Right atrium auricular region (tissue), 2 donors: ENCODE results near the gene ZIC2. TPM values are rescaled to one million over a fixed set of nuclear protein-coding genes. Genes with fewer than 3 reads are reported as not detected.

Experiments
- DNase-seq: peaks from one replicate; pipeline ENCODE4 v3.0.0-alpha.2; 2019; ENCODE audit warnings: low spot score
- H3K27ac ChIP-seq, 2 donors: fragments of 200-600 bp; sonication (generic); 1 replicate in 1 of 2; 2 replicates in 1 of 2; pipeline ENCODE4 v1.5.1; 2016 to 2019
- H3K27me3 ChIP-seq, 2 donors: fragments of 200-600 bp; sonication (generic); one replicate each; pipeline versions ENCODE4 v1.5.1 to v1.6.0; 2017 to 2019
- H3K36me3 ChIP-seq: fragments of 200-600 bp; sonication (generic); one replicate; pipeline ENCODE4 v1.5.1; 2016
- H3K4me1 ChIP-seq, 2 donors: fragments of 200-600 bp; sonication (generic); one replicate each; pipeline versions ENCODE4 v1.5.1 to v1.6.0; 2017 to 2019
- H3K4me3 ChIP-seq, 2 donors: fragments of 200-600 bp; sonication (generic); 1 replicate in 1 of 2; 2 replicates in 1 of 2; pipeline ENCODE4 v1.5.1; 2017 to 2019; ENCODE audit warnings: mild to moderate bottlenecking in 1 of 2, moderate library complexity in 1 of 2
- H3K9me3 ChIP-seq, 2 donors: fragments of 200-600 bp; sonication (generic); one replicate each; pipeline ENCODE4 v1.5.1; 2019
- total RNA-seq, 2 donors: library from RNA; depleted of rRNA; stranded (reverse); fragments of >200 nt; gene quantifications; one replicate each; pipeline ENCODE4 v1.1.0, GENCODE V29; 2016
- TF ChIP-seq, protein P1 (sequence below), 2 donors: fragments of 200-600 bp; sonication (generic); IDR thresholded peaks; one replicate each; pipeline ENCODE4 v1.5.1; 2019; ENCODE audit warnings: antibody characterized with exemption in 2 of 2

ZIC2 gene
- total RNA-seq, 2 donors from 2014 or later, result 0.08 TPM; not detected in 1

DNA sequence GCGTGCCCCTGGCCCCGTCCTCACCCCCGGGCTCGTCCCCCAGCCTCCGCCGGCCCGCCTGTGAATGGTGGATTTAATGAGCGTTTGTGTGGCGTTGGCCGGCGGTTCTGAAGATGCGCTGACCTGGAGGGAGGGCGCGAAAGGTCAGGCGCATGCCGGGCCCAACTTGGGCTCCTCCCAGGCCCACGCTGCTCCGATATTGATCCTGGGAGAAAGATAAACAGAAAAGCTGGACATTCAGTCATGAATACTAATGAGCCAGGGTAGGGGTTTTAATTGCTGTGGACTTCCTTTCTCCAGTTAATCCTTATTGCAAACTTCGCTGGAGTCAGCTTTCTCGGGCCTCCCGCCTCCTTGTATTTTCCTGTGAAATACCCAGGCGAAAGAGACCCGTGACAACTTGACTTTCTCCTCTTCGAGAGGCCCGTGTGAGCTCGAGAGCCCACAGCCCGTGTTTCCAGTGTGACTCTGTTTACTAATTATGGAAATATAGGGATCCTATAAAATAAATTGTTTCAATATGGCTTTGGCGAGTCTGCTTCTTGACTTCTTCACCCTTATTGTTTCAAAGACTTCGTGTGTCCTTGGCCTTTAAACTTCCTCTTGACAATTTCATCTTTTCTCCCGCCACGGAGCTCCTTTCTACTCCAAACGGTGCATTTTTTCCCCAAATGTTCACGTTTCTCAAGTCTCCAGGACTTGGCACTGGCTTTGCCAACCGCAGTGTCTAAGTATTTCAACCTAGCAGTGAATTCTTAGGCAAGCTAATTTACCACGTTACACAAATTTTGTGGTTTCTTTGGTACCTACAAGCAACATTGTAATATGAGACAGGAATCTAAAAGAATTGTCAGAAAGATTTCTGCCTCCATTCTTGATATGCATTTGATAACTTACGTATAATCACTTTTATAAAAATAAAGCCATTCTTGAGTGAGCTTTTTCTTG is 10.5 kb downstream of the ZIC2 start:
- peak; percentile 47 for DNase-seq
- Histone ChIP-seq H3K27ac (no peak overlapping the region), H3K9me3 (peaks cover 0 to 11% of the 10 kb centered on the region in 2 donors), H3K27me3 (peaks cover 79 to 92% of the 10 kb centered on the region in 2 donors), H3K4me1 (peaks cover 0 to 25% of the 10 kb centered on the region in 2 donors), H3K4me3 (no peak overlapping the region), H3K36me3 (no peaks in the 10 kb centered on the region)
- TF ChIP-seq, protein P1, sequence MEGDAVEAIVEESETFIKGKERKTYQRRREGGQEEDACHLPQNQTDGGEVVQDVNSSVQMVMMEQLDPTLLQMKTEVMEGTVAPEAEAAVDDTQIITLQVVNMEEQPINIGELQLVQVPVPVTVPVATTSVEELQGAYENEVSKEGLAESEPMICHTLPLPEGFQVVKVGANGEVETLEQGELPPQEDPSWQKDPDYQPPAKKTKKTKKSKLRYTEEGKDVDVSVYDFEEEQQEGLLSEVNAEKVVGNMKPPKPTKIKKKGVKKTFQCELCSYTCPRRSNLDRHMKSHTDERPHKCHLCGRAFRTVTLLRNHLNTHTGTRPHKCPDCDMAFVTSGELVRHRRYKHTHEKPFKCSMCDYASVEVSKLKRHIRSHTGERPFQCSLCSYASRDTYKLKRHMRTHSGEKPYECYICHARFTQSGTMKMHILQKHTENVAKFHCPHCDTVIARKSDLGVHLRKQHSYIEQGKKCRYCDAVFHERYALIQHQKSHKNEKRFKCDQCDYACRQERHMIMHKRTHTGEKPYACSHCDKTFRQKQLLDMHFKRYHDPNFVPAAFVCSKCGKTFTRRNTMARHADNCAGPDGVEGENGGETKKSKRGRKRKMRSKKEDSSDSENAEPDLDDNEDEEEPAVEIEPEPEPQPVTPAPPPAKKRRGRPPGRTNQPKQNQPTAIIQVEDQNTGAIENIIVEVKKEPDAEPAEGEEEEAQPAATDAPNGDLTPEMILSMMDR (IDR thresholded peaks at IDR 0.05), result no peak

DNA sequence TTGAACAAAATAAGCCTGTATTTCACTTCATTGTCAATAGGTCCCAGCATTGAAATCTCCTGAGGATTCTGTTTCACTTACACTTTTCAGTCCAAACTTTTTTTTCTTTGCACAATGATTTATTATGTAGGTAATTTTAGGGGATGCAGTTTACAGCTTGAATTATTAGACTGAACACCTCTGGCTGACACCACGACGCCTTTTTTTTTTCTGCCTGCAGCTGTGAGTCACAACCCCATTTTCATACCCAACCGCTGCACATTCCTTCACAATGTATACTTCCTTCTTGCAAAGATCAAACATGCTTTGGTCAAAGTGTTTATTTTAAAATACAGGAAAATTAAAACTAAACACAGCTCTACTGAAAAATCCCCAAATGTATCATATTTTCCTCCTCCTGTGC is 11.4 kb downstream of the ZIC2 start:
- Histone ChIP-seq H3K27ac (no peak overlapping the region), H3K27me3 (peaks cover 79 to 92% of the 10 kb centered on the region in 2 donors), H3K4me1 (peaks cover 0 to 25% of the 10 kb centered on the region in 2 donors), H3K9me3 (peaks cover 0 to 11% of the 10 kb centered on the region in 2 donors), H3K4me3 (no peak overlapping the region), H3K36me3 (no peaks in the 10 kb centered on the region)
- TF ChIP-seq, protein P1 (IDR thresholded peaks at IDR 0.05), result no peak
- DNase-seq, result no peak

DNA sequence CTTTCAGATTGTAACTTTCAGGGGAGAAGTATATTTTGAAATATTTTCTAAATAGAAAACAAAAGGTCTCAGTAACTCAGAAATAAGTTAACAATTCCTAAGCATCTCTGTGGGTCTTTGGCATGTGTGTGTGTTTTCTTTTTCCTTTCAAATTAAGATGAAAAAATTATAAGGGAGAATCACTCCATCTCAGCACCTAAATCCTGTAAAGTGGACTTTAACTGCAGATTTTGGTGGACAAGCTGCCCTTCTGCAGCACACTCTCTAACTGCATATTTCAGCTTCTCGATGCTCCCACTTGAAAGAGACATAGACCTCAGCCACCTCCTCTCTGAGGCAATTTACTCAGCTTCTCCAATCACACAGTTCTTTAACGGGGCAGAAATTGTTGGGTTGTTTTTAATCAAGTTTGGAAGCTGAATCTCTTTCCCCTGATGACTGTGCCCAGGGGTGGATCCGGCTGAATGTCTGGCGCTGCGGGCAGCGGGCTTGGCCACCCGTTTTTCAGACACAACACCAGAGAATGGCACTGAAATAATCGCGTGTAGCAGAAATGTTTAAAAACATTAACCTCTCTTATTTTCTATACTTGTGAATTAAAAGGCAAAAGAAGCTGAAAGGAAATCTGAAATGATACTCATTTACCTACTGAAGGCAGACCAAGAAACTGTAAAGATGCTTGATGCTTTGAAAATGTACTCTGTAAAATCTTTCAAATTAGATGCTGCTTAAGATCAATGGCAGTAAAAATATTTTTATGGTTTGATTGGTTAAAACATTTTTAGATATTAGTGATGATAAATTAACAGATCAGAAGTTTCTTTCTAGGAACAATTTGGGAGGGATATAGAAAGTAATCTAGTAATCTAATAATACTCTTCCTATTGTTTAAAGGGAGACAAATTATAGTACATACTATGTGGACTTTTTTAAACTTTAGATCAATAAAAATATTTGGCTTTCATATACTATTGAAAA is 12.4 kb downstream of the ZIC2 start:
- Histone ChIP-seq H3K36me3 (no peaks in the 10 kb centered on the region), H3K27ac (no peak overlapping the region), H3K4me3 (no peak overlapping the region), H3K4me1 (peaks cover 0 to 20% of the 10 kb centered on the region in 2 donors), H3K9me3 (peaks cover 0 to 11% of the 10 kb centered on the region in 2 donors), H3K27me3 (peaks cover 69 to 83% of the 10 kb centered on the region in 2 donors)
- no peak for DNase-seq
- TF ChIP-seq, protein P1 (IDR thresholded peaks at IDR 0.05), result no peak

DNA sequence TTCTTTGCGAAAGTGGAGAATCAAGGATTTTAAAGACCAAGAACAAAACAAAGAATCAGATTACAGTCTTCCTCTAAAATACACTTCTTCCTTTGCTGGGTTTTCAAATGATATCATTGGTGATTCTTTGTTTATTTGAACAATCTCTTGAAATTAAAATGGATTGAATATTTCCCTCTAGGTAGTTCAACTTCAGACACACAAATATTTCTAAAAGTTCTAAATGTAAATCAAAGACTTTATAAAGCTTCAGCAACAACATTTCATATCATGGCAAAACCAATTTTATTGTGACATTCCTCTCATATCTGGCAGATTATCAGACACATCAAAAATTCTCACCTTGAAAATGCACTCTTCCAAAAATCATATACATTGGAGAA is 13.0 kb downstream of the ZIC2 start:
- Histone ChIP-seq H3K27ac (no peak overlapping the region), H3K4me3 (no peak overlapping the region), H3K27me3 (peaks cover 62 to 76% of the 10 kb centered on the region in 2 donors), H3K4me1 (peaks cover 0 to 14% of the 10 kb centered on the region in 2 donors), H3K9me3 (peaks cover 0 to 11% of the 10 kb centered on the region in 2 donors), H3K36me3 (no peaks in the 10 kb centered on the region)
- TF ChIP-seq, protein P1 (IDR thresholded peaks at IDR 0.05), result no peak
- no peak for DNase-seq

DNA sequence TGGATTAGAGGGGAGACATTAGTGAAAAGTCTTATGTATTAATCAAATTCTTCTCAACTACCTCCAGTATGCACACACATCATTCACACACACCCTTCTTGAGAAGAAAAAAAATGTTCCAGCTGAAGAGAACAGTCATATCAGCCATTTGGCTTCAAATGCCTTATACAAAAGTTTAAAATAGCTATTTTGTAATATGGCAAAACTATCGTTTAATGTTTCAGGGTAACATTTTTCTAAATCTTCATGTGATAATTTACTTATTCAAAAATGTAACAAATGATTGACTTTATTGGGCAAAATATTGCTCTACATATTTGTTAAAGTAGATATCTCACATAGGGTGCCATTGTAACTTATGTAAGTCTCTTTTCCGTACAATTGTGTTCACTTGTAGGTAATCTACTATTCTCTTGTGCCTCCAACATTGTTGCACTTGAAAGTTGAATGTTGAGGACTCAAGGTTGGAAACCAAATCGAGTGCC is 13.6 kb downstream of the ZIC2 start:
- DNase-seq, result no peak
- H3K27me3 ChIP-seq, result peaks cover 57 to 71% of the 10 kb centered on the region in 2 donors
- H3K4me3 ChIP-seq, result no peak overlapping the region
- TF ChIP-seq, protein P1 (IDR thresholded peaks at IDR 0.05), result no peak
- H3K9me3 ChIP-seq, result peaks cover 0 to 11% of the 10 kb centered on the region in 2 donors
- H3K36me3 ChIP-seq, result no peaks in the 10 kb centered on the region
- H3K27ac ChIP-seq, result no peak overlapping the region
- H3K4me1 ChIP-seq, result peaks cover 0 to 8% of the 10 kb centered on the region in 2 donors
